ENCODE measurements around the gene PRPS2.
A peak's percentile ranks its signal among the peaks of the same experiment; 100 is the strongest.

Gene PRPS2

DNA sequence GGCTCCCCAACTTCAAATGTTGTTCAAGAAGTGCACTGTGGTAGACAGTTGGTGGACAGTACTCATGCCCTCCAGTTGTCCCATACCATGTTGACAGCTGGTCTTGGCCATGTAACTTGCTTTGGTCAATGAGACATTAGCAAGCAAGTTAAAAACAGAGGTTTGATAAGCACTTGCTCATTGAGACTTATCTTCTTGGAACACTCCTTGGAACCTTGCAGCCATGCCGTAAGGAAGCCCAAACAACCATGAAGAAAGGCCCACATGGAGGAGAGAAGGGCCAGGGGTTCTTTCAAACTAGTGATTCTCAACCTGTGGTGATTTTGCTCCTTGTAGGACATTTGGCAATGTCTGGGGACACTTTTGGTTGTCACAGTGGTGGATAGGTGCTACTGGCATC is 2.6 kb upstream of the PRPS2 start:
- H3K4me3 ChIP-seq (ENCODE audit: low read depth, low read length) = no peak overlapping the region
- in situ Hi-C loops (cut with HindIII; ENCODE audit: low sequenced_read_pairs) = no loop called here
- DNase-seq (ENCODE audit: low read depth) = no peak
- no peak for TF ChIP-seq CTCF (IDR thresholded peaks at IDR 0.05; ENCODE audit: low read depth, low read length, missing control alignments)

GRCh38 chrX:12789976-12790375 is 1.2 kb upstream of the PRPS2 start:
- no peak for DNase-seq (ENCODE audit: low read depth)
- TF ChIP-seq CTCF (IDR thresholded peaks at IDR 0.05; ENCODE audit: low read depth, low read length, missing control alignments) = no peak
- H3K4me3 ChIP-seq (ENCODE audit: low read depth, low read length) = no peak overlapping the region
- in situ Hi-C loops (cut with HindIII; ENCODE audit: low sequenced_read_pairs) = no loop called here

DNA sequence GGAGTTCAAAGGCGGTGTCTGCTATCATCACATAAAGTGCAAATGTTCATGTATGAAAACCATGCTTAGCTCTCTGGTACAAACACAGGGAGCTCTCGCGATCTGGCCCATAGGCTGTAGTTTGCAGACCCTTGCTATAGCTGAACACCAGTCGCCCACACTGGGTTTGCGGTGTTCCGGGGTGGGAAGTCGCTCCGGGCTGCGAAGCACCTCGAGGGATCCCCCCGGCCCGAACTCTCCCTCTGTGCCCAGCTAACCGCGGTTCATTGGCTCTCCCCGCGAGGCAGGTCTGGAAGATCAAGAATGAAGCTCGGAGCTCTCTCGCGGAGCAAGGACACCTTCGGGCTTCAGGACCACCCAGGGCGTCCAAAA is 341 bp upstream of the PRPS2 start:
- no peak for TF ChIP-seq CTCF (IDR thresholded peaks at IDR 0.05; ENCODE audit: low read depth, low read length, missing control alignments)
- in situ Hi-C loops (cut with HindIII; ENCODE audit: low sequenced_read_pairs) = no loop called here
- H3K4me3 ChIP-seq (ENCODE audit: low read depth, low read length) = peak overlapping the region; percentile 65
- no peak for DNase-seq (ENCODE audit: low read depth)

DNA sequence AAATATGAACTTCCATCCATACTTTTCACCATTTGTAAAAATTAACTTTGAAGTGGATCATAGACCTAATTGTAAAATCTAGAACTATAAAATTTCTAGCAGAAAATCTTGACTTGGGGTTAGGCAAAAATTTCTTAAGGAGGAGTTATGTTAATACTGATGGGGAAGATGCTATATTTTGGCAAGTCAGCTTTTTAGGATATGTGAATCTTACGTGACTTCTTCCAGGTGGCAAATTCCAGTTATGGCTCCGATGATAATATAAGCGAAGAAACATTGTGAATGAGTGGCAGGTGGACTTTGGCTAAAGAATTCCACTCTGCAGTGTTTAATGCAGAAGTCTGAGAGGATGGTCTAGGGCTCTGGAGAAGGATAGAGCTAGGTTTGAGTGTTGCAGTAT is 1.5 kb downstream of the PRPS2 start:
- H3K4me3 ChIP-seq (ENCODE audit: low read depth, low read length) = no peak overlapping the region
- in situ Hi-C loops (cut with HindIII; ENCODE audit: low sequenced_read_pairs) = no loop called here
- no peak for DNase-seq (ENCODE audit: low read depth)
- no peak for TF ChIP-seq CTCF (IDR thresholded peaks at IDR 0.05; ENCODE audit: low read depth, low read length, missing control alignments)

DNA sequence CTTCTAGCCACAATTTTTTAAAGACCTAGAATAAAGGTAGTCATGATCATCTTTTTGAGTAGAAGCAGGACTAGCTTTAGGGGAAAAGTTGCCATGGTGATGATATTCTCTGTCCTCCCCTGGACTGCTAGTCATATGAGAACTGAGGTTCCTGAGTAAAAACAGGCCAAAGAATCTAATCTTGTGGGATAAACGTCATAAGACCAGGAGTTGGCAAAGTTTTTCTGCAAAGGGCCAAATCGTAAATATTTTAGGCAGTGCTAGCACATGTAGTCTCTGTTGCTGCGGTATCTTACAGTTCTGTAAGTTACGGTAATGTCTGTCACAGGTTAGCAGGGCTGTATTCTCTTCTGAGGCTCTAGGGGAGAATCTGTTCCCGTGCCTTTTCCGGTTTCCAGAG is 3.4 kb downstream of the PRPS2 start:
- no peak for TF ChIP-seq CTCF (IDR thresholded peaks at IDR 0.05; ENCODE audit: low read depth, low read length, missing control alignments)
- no peak for DNase-seq (ENCODE audit: low read depth)
- in situ Hi-C loops (cut with HindIII; ENCODE audit: low sequenced_read_pairs) = no loop called here
- no peak overlapping the region for H3K4me3 ChIP-seq (ENCODE audit: low read depth, low read length)

DNA sequence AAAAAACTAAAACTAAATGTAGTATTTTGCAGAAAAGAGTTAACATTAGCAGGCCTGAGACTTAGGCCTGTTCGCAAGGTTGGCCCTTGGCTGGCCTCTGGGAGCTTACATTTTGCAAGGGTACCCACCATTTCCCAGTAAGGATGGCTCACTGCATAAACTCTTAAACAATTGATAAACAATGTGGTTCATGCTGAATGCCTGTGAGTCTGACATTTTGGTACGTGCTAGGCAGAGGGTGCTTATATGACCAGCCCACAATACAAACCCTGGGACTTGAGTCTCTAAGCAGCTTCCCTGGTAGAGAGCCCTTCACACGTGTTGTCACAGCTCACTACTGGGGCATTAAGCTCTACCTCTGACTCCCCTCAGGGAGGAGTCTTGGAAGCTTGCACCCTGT is 7.4 kb downstream of the PRPS2 start:
- in situ Hi-C loops (cut with HindIII; ENCODE audit: low sequenced_read_pairs) = no loop called here
- no peak overlapping the region for H3K4me3 ChIP-seq (ENCODE audit: low read depth, low read length)
- no peak for DNase-seq (ENCODE audit: low read depth)
- TF ChIP-seq CTCF (IDR thresholded peaks at IDR 0.05; ENCODE audit: low read depth, low read length, missing control alignments) = no peak

- H3K4me3 ChIP-seq (ENCODE audit: low read depth, low read length) = no peak overlapping the region
- no peak for TF ChIP-seq CTCF (IDR thresholded peaks at IDR 0.05; ENCODE audit: low read depth, low read length, missing control alignments)
- no peak for DNase-seq (ENCODE audit: low read depth)
- in situ Hi-C loops (cut with HindIII; ENCODE audit: low sequenced_read_pairs) = no loop called here
Observed at GRCh38 chrX:12799118-12799517, 7.9 kb downstream of the PRPS2 start.

All from astrocyte of the cerebellum (primary cell).